ENCODE results near the gene RIMS4.
A peak's percentile ranks its signal among the peaks of the same experiment; 100 is the strongest.

Gene RIMS4

GRCh38 chr20:44758247-44759101, 51.9 kb downstream of the RIMS4 start:
- no peak for DNase-seq

GRCh38 chr20:44756956-44757355, 53.4 kb downstream of the RIMS4 start:
- DNase-seq: no peak

GRCh38 chr20:44756011-44756688, 54.2 kb downstream of the RIMS4 start:
- DNase-seq: no peak

GRCh38 chr20:44754554-44754953, 55.8 kb downstream of the RIMS4 start:
- DNase-seq: no peak

GRCh38 chr20:44752099-44752931, 58.0 kb downstream of the RIMS4 start:
- DNase-seq: no peak

GRCh38 chr20:44750081-44750805, 60.1 kb downstream of the RIMS4 start:
- DNase-seq: no peak

GRCh38 chr20:44748005-44748370, 62.4 kb downstream of the RIMS4 start:
- no peak for DNase-seq

GRCh38 chr20:44747166-44748004, 63.0 kb downstream of the RIMS4 start:
- DNase-seq: peak; percentile 26

- no peak for DNase-seq
Measured at GRCh38 chr20:44746367-44747165, 63.8 kb downstream of the RIMS4 start.

GRCh38 chr20:44745598-44746366, 64.6 kb downstream of the RIMS4 start, which contains the start of gene KCNK15:
Gene KCNK15 (plus strand): TSS chr20:44745865. CDS start chr20:44745911, 46 bp downstream.
- DNase-seq: no peak

GRCh38 chr20:44745122-44745597, 65.2 kb downstream of the RIMS4 start:
- DNase-seq: no peak

- no peak for DNase-seq
Measured at GRCh38 chr20:44743916-44744655, 66.3 kb downstream of the RIMS4 start.

GRCh38 chr20:44743080-44743701, 67.2 kb downstream of the RIMS4 start:
- DNase-seq: no peak

GRCh38 chr20:44742304-44743079, 67.9 kb downstream of the RIMS4 start:
- no peak for DNase-seq

- DNase-seq: no peak
Measured at GRCh38 chr20:44739942-44740341, 70.4 kb downstream of the RIMS4 start.

GRCh38 chr20:44738813-44739477, 71.4 kb downstream of the RIMS4 start:
- DNase-seq: peak; percentile 11

- DNase-seq: no peak
Measured at GRCh38 chr20:44737116-44737515, 73.2 kb downstream of the RIMS4 start.

Data from effector CD8-positive, alpha-beta T cell (primary cell).